GM12878 (cell line): Measurements from ENCODE around the gene ATXN1. TPM values are rescaled to one million over a fixed set of nuclear protein-coding genes. Genes with fewer than 3 reads are reported as not detected.
A peak's percentile ranks its signal among the peaks of the same experiment; 100 is the strongest.

Source experiments
- ATAC-seq: fragments of 200-7000 bp; cut with Tn5 transposase; 3 replicates; pipeline ENCODE4 v1.9.1; 2020; ENCODE audit warnings: mild to moderate bottlenecking, moderate library complexity
- BruUV-seq: library from RNA; stranded (reverse); fragments of 400-500 nt; replicated peaks from 2 replicates; lab custom pipeline; 2021; lab: Mats Ljungman, UMichigan
- CTCF ChIA-PET: fragments of 300-600 bp; sonication (Branson Sonifier 250); formaldehyde crosslinking; extraction: SDS; loops from one replicate; lab custom pipeline; 2021; ENCODE audit warnings: inconsistent platforms; lab: Yijun Ruan, JAX
- POLR2A ChIA-PET: fragments of 350-600 bp; formaldehyde crosslinking; extraction: SDS; loops from one replicate; lab custom pipeline; 2021; ENCODE audit warnings: inconsistent platforms; lab: Charles Lee
- RAD21 ChIA-PET: fragments of 300-600 bp; sonication (Branson Sonifier 250); formaldehyde crosslinking; loops from one replicate; lab custom pipeline; 2023; ENCODE audit warnings: antibody characterized with exemption; ENCODE audit not compliant: unreplicated experiment; lab: Charles Lee
- SMC1A ChIA-PET: fragments of 300-600 bp; sonication (Branson Sonifier 250); formaldehyde crosslinking; loops from one replicate; lab custom pipeline; 2023; ENCODE audit not compliant: unreplicated experiment, uncharacterized antibody; lab: Charles Lee
- DNase-seq: peaks from one replicate; pipeline ENCODE4 v3.0.0-alpha.2; 2011; ENCODE audit warnings: low read depth, low spot score
- FAIRE-seq: peaks from 3 replicates; lab custom pipeline; 2011; peaks lifted over from hg19 to GRCh38; lab: Jason Lieb, UNC
- H2AFZ ChIP-seq: 2 replicates; pipeline ENCODE4 v1.6.0; 2011; ENCODE audit warnings: low read depth, low read length, control low read depth; ENCODE audit not compliant: control insufficient read depth
- H3K27ac ChIP-seq: 2 replicates; pipeline ENCODE4 v1.5.1; 2011; ENCODE audit warnings: control low read depth; ENCODE audit not compliant: control insufficient read depth, insufficient read depth
- H3K27me3 ChIP-seq, 2 experiments: replicated peaks in 1 of 2; 2 replicates each; pipeline versions ENCODE4 v1.6.0 to v1.6.1; 2011; ENCODE audit warnings: low read length in 1 of 2; ENCODE audit not compliant: control insufficient read depth in 2 of 2, insufficient read depth in 2 of 2
- H3K36me3 ChIP-seq, 2 experiments: 2 replicates each; pipeline ENCODE4 v1.5.1; 2011; ENCODE audit warnings: low read length in 1 of 2; ENCODE audit not compliant: control insufficient read depth in 2 of 2, insufficient read depth in 2 of 2
- H3K4me1 ChIP-seq: 2 replicates; pipeline ENCODE4 v1.6.1; 2011; ENCODE audit warnings: mild to moderate bottlenecking, low read length, moderate library complexity, mixed read lengths; ENCODE audit not compliant: control insufficient read depth, insufficient read depth
- H3K4me2 ChIP-seq: 2 replicates; pipeline ENCODE4 v1.6.0; 2011; ENCODE audit warnings: control low read depth; ENCODE audit not compliant: control insufficient read depth, insufficient read depth
- H3K4me3 ChIP-seq: fragments of 200-600 bp; sonication (generic); 2 replicates; pipeline ENCODE4 v1.5.1; 2016
- H3K79me2 ChIP-seq: 2 replicates; pipeline ENCODE4 v1.6.0; 2011; ENCODE audit warnings: low read length; ENCODE audit not compliant: control insufficient read depth, insufficient read depth
- H3K9ac ChIP-seq: 2 replicates; pipeline ENCODE4 v1.8.0; 2011; ENCODE audit warnings: low read length, control low read depth, mixed read lengths; ENCODE audit not compliant: control insufficient read depth, insufficient read depth
- H3K9me3 ChIP-seq: replicated peaks from 3 replicates; pipeline ENCODE4 v1.5.1; 2011; ENCODE audit warnings: mild to moderate bottlenecking, low read length; ENCODE audit not compliant: control insufficient read depth, insufficient read depth
- H4K20me1 ChIP-seq: 2 replicates; pipeline ENCODE4 v1.6.0; 2011; ENCODE audit not compliant: control insufficient read depth, insufficient read depth
- EED ChIP-seq: sonication (generic); IDR thresholded peaks from 2 replicates; pipeline ENCODE4 v1.6.1; 2016; ENCODE audit warnings: antibody characterized with exemption, low read depth
- FOXM1 ChIP-seq: IDR thresholded peaks from 2 replicates; pipeline ENCODE4 v1.6.1; 2012; ENCODE audit warnings: low read depth, mild to moderate bottlenecking, inconsistent platforms, low read length, moderate library complexity
- IKZF1 ChIP-seq: fragments of 450-650 bp; conservative IDR thresholded peaks from 2 replicates; pipeline ENCODE4 v1.6.1; 2017; ENCODE audit warnings: antibody characterized with exemption, mild to moderate bottlenecking
- KDM1A ChIP-seq: fragments of 200-600 bp; sonication (generic); IDR thresholded peaks from 2 replicates; pipeline ENCODE4 v1.6.1; 2016; ENCODE audit warnings: borderline replicate concordance
- KLF5 ChIP-seq: fragments of 450-650 bp; IDR thresholded peaks from 2 replicates; pipeline ENCODE4 v1.6.1; 2014; ENCODE audit warnings: mild to moderate bottlenecking; ENCODE audit not compliant: partially characterized antibody
- MEF2B ChIP-seq: fragments of 450-650 bp; IDR thresholded peaks from 2 replicates; pipeline ENCODE4 v1.6.1; 2018; ENCODE audit warnings: mild to moderate bottlenecking, moderate library complexity; ENCODE audit not compliant: partially characterized antibody, poor library complexity, severe bottlenecking
- MYB ChIP-seq: fragments of 150-350 bp; IDR thresholded peaks from 2 replicates; pipeline ENCODE4 v1.6.1; 2014; ENCODE audit warnings: mild to moderate bottlenecking, low read depth, low read length, borderline replicate concordance
- NFIC ChIP-seq: IDR thresholded peaks from 2 replicates; pipeline ENCODE4 v1.6.1; 2012; ENCODE audit warnings: low read depth, mild to moderate bottlenecking, inconsistent platforms, low read length, moderate library complexity
- RUNX3 ChIP-seq: IDR thresholded peaks from 2 replicates; pipeline ENCODE4 v1.6.1; 2012; ENCODE audit warnings: low read length, inconsistent platforms
- WGBS: methylation state at CpG from one replicate; pipeline ENCODE4 v1.1.6; 2016; ENCODE audit warnings: low lambda C conversion rate; ENCODE audit not compliant: insufficient replicate concordance, insufficient coverage; ENCODE audit errors: missing lambda C conversion rate; 5-methylcytosine and 5-hydroxymethylcytosine counted together
- in situ Hi-C: fragments of 300-500 bp; cut with MboI; formaldehyde crosslinking; loops from 9 replicates; pipeline ENCODE4 v1.14.3; 2018; ENCODE audit warnings: mixed read lengths
- intact Hi-C: fragments of 100-400 bp; cut with micrococcal nuclease; formaldehyde crosslinking; loops from one replicate; pipeline ENCODE4 v1.14.2; 2022; ENCODE audit not compliant: unreplicated experiment
- polyA plus RNA-seq, 11 experiments: library from polyadenylated mRNA; depleted of rRNA in 4 of 11; unstranded in 6 of 11; stranded (reverse) in 5 of 11; fragments of >200 nt; fragmentation: Nextera tagmentation in 4 of 11; fragmentation: Illumina TruSeq in 1 of 11; extraction: Ambion mirVana in 4 of 11; extraction: Trizol in 1 of 11; gene quantifications; 1 replicate in 1 of 11; 2 replicates in 10 of 11; pipeline versions ENCODE4 v1.2.1 to v1.2.3, GENCODE V29; 2011 to 2016; ENCODE audit warnings: inconsistent platforms in 2 of 11, missing spikeins in 2 of 11, low read depth in 1 of 11
- total RNA-seq, 4 experiments: library from RNA; depleted of rRNA in 3 of 4; stranded (reverse); fragments of >200 nt in 3 of 4; fragmentation: Illumina TruSeq in 1 of 4; extraction: Trizol in 1 of 4; gene quantifications; 2 replicates each; pipeline versions ENCODE4 v1.2.1 to v1.2.3, GENCODE V29; 2013 to 2021

Gene ATXN1
- total and polyA plus RNA-seq, 10 of the 15 experiments (the other 5 are each of a cell fraction or from before 2014, with no cell fraction given), result 12.2 to 51.2 (median 20.5) TPM

- Histone ChIP-seq H3K36me3 (no peaks in the 10 kb centered on the region; a peak in 1 of 4 replicates), H3K4me1 (peaks cover 26% of the 10 kb centered on the region), H3K4me2 (no peak overlapping the region; the same call in 1 of the 2 replicates), H3K79me2 (no peaks in the 10 kb centered on the region), H3K27me3 (no peaks in the 10 kb centered on the region), H3K9me3 (no peaks in the 10 kb centered on the region), H4K20me1 (no peaks in the 10 kb centered on the region), H2AFZ (no peak overlapping the region), H3K4me3 (no peak overlapping the region), H3K27ac (no peak overlapping the region), H3K9ac (no peak overlapping the region)
- in situ Hi-C loops, result no loop called here
- ChIA-PET RAD21 (interaction anchor here (1.1 kb wide), 1 partner anchor 22 kb away, joined by 3 read pairs; no protein-coding TSS in a partner anchor), SMC1A (interaction anchor here (1.0 to 1.9 kb wide), 9 partner anchors 10 to 33 kb away, joined by 3 to 9 read pairs (median 3); no protein-coding TSS in a partner anchor), CTCF (interaction anchor here (0.6 to 1.6 kb wide), 3 partner anchors 9 to 28 kb away, joined by 3 to 5 read pairs (median 3); no protein-coding TSS in a partner anchor), POLR2A (interaction anchor here (0.6 to 2.7 kb wide), 2 partner anchors 11 to 18 kb away, joined by 5 to 12 read pairs; no protein-coding TSS in a partner anchor)
- no peak for DNase-seq
- peak; percentile 76 for ATAC-seq
- 46% methylated on average over 3 of the region's 3 CpGs for WGBS
- TF ChIP-seq KLF5 (no peak), KDM1A (no peak), RUNX3 (peak; percentile 78), NFIC (peak; percentile 51; the same call in 1 of the 2 replicates), MYB (no peak), FOXM1 (0 out of 2 replicates have a peak, but pooled peaks have one; percentile 51), EED (0 out of 2 replicates have a peak, but pooled peaks have one; percentile 41), IKZF1 (0 out of 2 replicates have a peak, but pooled peaks have one; percentile 17), MEF2B (peak; percentile 29)
- intact Hi-C loops, result no loop called here
- no TSS peak for BruUV-seq
- FAIRE-seq, result no peak
Observed at GRCh38 chr6:16669227-16669626, 92.0 kb downstream of the ATXN1 start.
